Upper lobe of left lung (tissue), 6 donors: ENCODE measurements around the gene AGBL4. TPM values are rescaled to one million over a fixed set of nuclear protein-coding genes. Genes with fewer than 3 reads are reported as not detected.

Experiments used
- ATAC-seq, 2 donors: fragments of 200-7000 bp; cut with Tn5 transposase; one replicate each; pipeline ENCODE4 v1.9.1; 2022; ENCODE audit warnings: mild to moderate bottlenecking in 2 of 2, moderate library complexity in 2 of 2; ENCODE audit not compliant: low FRiP score in 2 of 2
- DNase-seq, 2 donors: peaks; one replicate each; pipeline ENCODE4 v3.0.0-alpha.2; 2019 to 2020
- H3K27ac ChIP-seq, 4 donors: fragments of 200-600 bp; sonication (generic); one replicate each; pipeline ENCODE4 v1.5.1; 2016 to 2019
- H3K27me3 ChIP-seq, 4 donors: fragments of 200-600 bp; sonication (generic); one replicate each; pipeline ENCODE4 v1.5.1; 2017 to 2019
- H3K36me3 ChIP-seq, 4 donors: fragments of 200-600 bp; sonication (generic); one replicate each; pipeline ENCODE4 v1.5.1; 2016 to 2019
- H3K4me1 ChIP-seq, 4 donors: fragments of 200-600 bp; sonication (generic); one replicate each; pipeline ENCODE4 v1.5.1; 2018 to 2019
- H3K4me3 ChIP-seq, 4 donors: fragments of 200-600 bp; sonication (generic); one replicate each; pipeline ENCODE4 v1.5.1; 2017 to 2019; ENCODE audit warnings: mild to moderate bottlenecking in 2 of 4, moderate library complexity in 1 of 4
- H3K9me3 ChIP-seq, 4 donors: fragments of 200-600 bp; sonication (generic); one replicate each; pipeline ENCODE4 v1.5.1; 2018 to 2019
- CTCF ChIP-seq, 6 experiments: fragments of 450-650 bp in 4 of 6; fragments of 200-600 bp in 2 of 6; sonication (generic) in 2 of 6; IDR thresholded peaks; one replicate each; pipeline ENCODE4 v1.5.1; 2016 to 2019; ENCODE audit warnings: antibody characterized with exemption in 6 of 6
- EP300 ChIP-seq, 4 donors: sonication (generic); formaldehyde crosslinking; IDR thresholded peaks; one replicate each; pipeline ENCODE4 v1.5.1; 2017; ENCODE audit warnings: antibody characterized with exemption in 4 of 4, control low read depth in 2 of 4
- POLR2A ChIP-seq, 4 donors: fragments of 450-650 bp; IDR thresholded peaks; one replicate each; pipeline ENCODE4 v1.5.1; 2016 to 2017; ENCODE audit warnings: antibody characterized with exemption in 4 of 4, mild to moderate bottlenecking in 2 of 4
- POLR2AphosphoS5 ChIP-seq, 2 donors: sonication (generic); formaldehyde crosslinking; IDR thresholded peaks; one replicate each; pipeline ENCODE4 v1.5.1; 2017; ENCODE audit warnings: antibody characterized with exemption in 2 of 2
- WGBS, 2 donors: methylation state at CpG; one replicate each; pipeline ENCODE4 v1.1.5; 2017 to 2018; 5-methylcytosine and 5-hydroxymethylcytosine counted together
- total RNA-seq, 6 donors: library from RNA; depleted of rRNA in 4 of 6; stranded (reverse); fragments of >200 nt in 4 of 6; gene quantifications; one replicate each; pipeline versions ENCODE4 v1.1.0 to v1.2.1, GENCODE V29; 2016 to 2021
- donor health status: DM: no; HTN: no; CAD: no; lungs with moderate emphysema.
- donor health status: DM: no; HTN: yes; CAD: no; lungs with severe emphysema.

AGBL4 gene
- total RNA-seq, 6 donors from 2014 or later: 0.57 to 10.5 (median 1.5) TPM

- no peak overlapping the region for H3K27ac ChIP-seq
- TF ChIP-seq POLR2A (IDR thresholded peaks at IDR 0.05) (no peak), EP300 (IDR thresholded peaks at IDR 0.05) (no peak), POLR2AphosphoS5 (IDR thresholded peaks at IDR 0.05) (no peak), CTCF (IDR thresholded peaks at IDR 0.05) (no peak)
- no peaks in the 10 kb centered on the region for H3K27me3 ChIP-seq
- WGBS, 2 donors: 47 to 59% methylated on average over 3 of the region's 3 CpGs
- no peak overlapping the region for H3K4me3 ChIP-seq
- DNase-seq (no peak), ATAC-seq (no peak)
- H3K36me3 ChIP-seq: no peaks in the 10 kb centered on the region
- H3K4me1 ChIP-seq: peaks cover 0 to 3% (median under 1%) of the 10 kb centered on the region in 4 donors
- no peaks in the 10 kb centered on the region for H3K9me3 ChIP-seq
Observed at GRCh38 chr1:48688102-48688760, 1335.5 kb downstream of the AGBL4 start.

GRCh38 chr1:48687282-48688045, 1336.3 kb downstream of the AGBL4 start:
- DNase-seq: peak in 1 of 2 donors; percentile 61
- Histone ChIP-seq H3K36me3 (no peaks in the 10 kb centered on the region), H3K27ac (no peak overlapping the region), H3K4me3 (no peak overlapping the region), H3K9me3 (no peaks in the 10 kb centered on the region), H3K4me1 (no peaks in the 10 kb centered on the region), H3K27me3 (no peaks in the 10 kb centered on the region)
- no peak for TF ChIP-seq CTCF (IDR thresholded peaks at IDR 0.05)
- no peak for TF ChIP-seq POLR2AphosphoS5 (IDR thresholded peaks at IDR 0.05)
- no peak for TF ChIP-seq POLR2A (IDR thresholded peaks at IDR 0.05)
- no peak for ATAC-seq
- 77 to 79% methylated on average over 12 to 13 of the region's 13 CpGs for WGBS, 2 donors

- ATAC-seq (no peak), DNase-seq (no peak)
- Histone ChIP-seq H3K27me3 (no peaks in the 10 kb centered on the region), H3K36me3 (no peaks in the 10 kb centered on the region), H3K4me1 (no peaks in the 10 kb centered on the region), H3K9me3 (no peaks in the 10 kb centered on the region), H3K4me3 (no peak overlapping the region), H3K27ac (no peak overlapping the region)
- TF ChIP-seq CTCF (IDR thresholded peaks at IDR 0.05) (no peak), EP300 (IDR thresholded peaks at IDR 0.05) (no peak), POLR2AphosphoS5 (IDR thresholded peaks at IDR 0.05) (no peak), POLR2A (IDR thresholded peaks at IDR 0.05) (no peak)
- WGBS, 2 donors: 87 to 89% methylated on average over 5 of the region's 5 CpGs
Observed at GRCh38 chr1:48686159-48686558, 1337.6 kb downstream of the AGBL4 start.

GRCh38 chr1:48684381-48684780, 1339.4 kb downstream of the AGBL4 start:
- TF ChIP-seq CTCF (IDR thresholded peaks at IDR 0.05) (no peak), POLR2AphosphoS5 (IDR thresholded peaks at IDR 0.05) (no peak), EP300 (IDR thresholded peaks at IDR 0.05) (no peak), POLR2A (IDR thresholded peaks at IDR 0.05) (no peak)
- H3K4me3 ChIP-seq: no peak overlapping the region
- ATAC-seq: no peak
- DNase-seq: no peak
- H3K4me1 ChIP-seq: no peaks in the 10 kb centered on the region
- no peaks in the 10 kb centered on the region for H3K27me3 ChIP-seq
- H3K27ac ChIP-seq: no peak overlapping the region
- WGBS, 2 donors: 80% methylated on average over 4 of the region's 4 CpGs
- H3K9me3 ChIP-seq: no peaks in the 10 kb centered on the region
- H3K36me3 ChIP-seq: no peaks in the 10 kb centered on the region
